HG02970 (cell line): Measurements from ENCODE around the gene PEAR1.

Experiments
- ATAC-seq: cut with Tn5 transposase; IDR thresholded peaks from one replicate; pipeline ENCODE4 v1.9.1; 2021; ENCODE audit warnings: mild to moderate bottlenecking, moderate library complexity, moderate number of reproducible peaks; ENCODE audit not compliant: unreplicated experiment, low FRiP score

The PEAR1 gene

DNA sequence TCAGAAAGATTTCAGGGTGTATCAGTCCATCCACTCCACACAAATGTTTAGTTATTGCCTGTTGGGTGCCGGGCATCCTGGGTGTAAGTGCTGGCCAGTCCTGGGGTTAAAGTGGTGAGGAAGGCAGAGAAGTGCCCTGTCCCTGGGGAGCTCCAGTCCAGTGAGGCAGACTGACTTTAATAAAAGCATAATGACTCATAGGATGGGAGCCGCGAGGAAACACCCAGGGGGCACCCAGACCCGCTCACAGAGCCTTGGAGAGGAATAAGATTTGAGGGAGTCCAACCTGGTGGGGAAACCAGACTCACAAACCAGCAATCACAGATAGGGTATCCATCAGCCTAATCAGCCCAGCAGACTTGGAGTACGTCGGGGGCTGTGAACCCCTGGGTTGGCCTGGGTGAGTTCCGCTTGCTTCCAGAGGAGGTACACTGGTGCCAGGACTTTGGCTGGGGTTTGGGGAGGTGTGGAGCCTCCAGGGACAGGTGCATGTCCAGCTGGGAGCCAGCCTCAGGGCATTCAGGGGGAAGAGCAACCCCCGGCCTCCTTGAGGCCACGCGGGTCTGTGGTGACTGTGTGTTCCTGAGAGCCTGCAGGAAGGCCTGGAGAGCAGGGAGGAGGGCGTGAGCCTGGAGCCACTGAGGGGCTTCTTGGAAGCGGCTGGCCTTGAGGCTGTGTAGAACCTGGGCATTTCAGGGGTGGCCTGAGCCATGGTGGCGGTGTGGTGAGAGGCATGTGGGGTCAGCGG lies 3.7 kb downstream of the PEAR1 start:
- no peak for ATAC-seq

DNA sequence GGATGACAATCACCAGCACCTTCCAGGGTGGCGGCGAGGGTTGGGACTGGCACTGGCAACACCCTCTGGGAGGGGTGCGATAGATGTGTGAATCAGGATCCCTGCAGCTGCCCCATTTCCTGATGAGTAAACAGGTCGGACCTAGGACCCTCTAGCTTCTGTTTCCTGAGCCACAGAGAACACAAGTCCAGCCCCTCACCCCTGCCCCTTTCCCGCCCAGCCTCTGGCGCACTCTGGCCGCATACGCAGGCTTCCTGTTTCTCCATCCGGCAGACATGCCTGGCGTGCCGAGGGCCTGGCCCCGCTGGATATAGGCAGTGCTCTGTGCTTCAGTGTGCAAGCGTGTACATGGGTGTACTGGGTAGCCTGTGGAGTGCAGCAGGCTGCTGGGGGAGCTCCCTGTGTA lies 4.6 kb downstream of the PEAR1 start:
- ATAC-seq: no peak

DNA sequence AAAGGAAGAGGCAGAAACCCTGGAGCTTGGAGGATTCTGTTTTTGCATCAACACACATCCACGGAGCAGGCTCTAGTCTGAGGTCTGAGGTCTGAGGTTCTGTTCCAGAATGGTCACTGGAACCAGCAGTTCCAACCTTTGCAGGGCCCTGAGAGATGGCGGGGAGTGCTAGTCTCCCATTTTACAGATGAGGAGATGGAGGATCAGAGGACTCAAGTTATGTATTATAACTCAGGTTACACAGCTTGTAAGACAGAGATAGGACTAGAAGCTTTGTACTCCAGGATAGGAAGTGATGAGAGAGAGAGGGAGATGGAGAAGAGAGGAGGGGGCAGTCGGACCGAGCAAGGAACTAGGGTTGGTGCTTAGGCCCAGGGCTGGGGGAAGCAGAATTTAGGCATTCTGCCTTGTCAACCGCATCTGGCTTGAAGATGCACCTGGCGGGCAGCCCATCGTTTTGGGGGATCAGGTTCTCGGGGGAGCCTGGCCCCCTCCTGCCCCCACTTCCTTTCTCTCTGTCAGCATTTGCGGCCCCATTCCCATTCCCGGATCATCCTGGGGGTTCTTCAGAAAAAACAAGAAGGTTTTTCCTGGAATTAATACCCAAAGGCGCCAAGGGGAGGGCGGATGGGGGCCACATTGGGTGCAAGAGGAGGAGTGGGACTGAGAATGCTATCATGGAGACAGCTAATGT lies 5.6 kb downstream of the PEAR1 start:
- ATAC-seq: no peak

DNA sequence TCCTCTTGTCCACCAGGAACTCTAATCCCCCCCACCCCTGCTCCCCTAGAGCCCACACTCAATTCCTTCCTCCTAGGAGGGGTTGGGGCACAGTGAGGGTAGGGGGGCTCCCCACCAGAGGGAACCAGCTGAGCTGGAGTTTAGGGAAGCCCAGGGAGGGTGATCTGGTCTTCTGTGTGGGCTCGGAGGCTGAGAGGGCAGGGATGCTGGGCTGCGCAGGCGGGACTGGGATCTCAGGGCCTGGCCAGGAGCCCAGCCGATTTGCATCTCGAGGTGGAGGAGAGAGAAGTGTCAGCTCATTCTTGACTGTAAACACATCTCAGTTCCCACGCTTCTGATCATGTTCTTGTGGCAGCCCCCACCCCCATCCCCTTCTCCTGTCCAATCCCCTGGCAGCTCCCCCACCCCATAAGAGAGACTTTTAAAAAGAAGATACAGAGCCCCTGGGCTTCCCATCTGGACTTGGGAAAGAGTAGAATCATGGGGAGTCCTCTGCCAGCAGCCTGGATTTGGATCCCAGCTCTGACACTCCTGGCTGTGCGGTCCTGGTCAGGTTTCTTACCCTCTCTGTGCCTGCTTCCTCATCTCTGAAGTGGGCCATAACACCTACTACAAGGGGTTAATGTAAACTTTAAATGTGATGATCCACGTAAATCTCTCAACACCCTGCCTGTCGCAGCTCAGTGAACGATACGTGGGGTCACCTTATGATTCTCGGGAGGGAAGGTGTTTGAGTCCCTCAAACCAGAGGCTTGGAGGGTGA lies 6.6 kb downstream of the PEAR1 start:
- no peak for ATAC-seq

- no peak for ATAC-seq
Observed at GRCh38 chr1:156900896-156901589, 7.5 kb downstream of the PEAR1 start.

GRCh38 chr1:156901590-156901900 lies 8.0 kb downstream of the PEAR1 start:
- ATAC-seq: no peak

GRCh38 chr1:156901966-156902915 lies 8.7 kb downstream of the PEAR1 start:
- ATAC-seq: no peak

GRCh38 chr1:156903328-156904091 lies 10.0 kb downstream of the PEAR1 start:
- ATAC-seq: no peak

- no peak for ATAC-seq
Observed at GRCh38 chr1:156904187-156904959, 10.9 kb downstream of the PEAR1 start.

DNA sequence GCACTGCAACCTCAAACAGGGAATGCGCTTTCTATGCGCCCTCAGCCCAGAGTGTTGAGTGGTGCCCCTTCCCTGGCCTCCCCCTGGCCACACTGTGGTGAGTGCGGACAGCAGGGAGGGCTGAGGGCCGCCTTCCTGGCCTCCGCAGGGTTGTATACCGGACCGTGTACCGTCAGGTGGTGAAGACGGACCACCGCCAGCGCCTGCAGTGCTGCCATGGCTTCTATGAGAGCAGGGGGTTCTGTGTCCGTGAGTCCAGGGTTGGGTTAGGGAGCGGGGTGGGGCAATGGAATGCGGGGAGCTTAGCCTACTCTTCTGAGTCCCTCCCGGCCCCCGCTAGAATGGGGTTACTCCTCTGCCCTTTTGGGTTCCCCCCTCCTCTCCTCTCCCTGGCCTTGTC lies 11.7 kb downstream of the PEAR1 start:
- ATAC-seq: no peak

DNA sequence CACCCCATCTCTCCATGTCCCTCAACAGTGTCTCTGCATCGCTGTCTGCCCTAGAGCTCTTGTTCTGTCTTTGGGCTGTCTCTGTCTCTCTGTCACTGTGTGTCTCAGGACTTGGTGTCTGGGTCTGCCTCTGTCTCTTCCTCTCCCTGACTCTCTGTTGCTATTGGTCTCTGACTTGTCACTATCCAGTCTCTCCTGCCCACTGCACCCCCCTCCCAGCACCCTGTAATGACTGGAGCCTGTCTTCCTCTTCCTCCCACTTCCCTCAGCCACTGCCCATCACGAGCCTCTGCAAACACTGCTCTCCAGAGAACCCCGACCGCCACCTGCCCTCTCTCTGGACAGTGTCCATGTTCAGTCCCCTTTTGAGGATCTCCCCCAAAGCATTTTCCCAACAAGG lies 12.1 kb downstream of the PEAR1 start:
- no peak for ATAC-seq

DNA sequence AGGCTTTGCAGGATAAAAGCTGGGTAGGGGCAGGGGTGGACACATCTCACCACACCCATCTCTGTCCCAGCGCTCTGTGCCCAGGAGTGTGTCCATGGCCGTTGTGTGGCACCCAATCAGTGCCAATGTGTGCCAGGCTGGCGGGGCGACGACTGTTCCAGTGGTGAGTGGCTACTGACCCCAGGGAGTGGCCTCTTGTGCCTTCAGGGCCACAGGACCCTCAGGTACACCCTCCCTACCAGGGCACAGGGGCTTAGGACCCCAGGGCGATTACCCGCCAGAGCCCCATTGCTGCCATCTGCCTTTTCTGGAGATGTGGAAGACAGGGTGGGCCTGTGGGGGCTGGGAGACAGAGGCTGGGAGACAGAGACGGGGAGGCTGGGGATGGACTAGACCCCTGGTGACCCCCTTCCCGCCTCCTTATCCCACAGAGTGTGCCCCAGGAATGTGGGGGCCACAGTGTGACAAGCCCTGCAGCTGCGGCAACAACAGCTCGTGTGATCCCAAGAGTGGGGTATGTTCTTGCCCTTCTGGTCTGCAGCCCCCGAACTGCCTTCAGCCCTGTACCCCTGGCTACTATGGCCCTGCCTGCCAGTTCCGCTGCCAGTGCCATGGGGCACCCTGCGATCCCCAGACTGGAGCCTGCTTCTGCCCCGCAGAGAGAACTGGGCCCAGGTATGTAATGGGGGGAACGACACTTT lies 12.8 kb downstream of the PEAR1 start:
- no peak for ATAC-seq

GRCh38 chr1:156908541-156908940 lies 15.0 kb downstream of the PEAR1 start:
- no peak for ATAC-seq

DNA sequence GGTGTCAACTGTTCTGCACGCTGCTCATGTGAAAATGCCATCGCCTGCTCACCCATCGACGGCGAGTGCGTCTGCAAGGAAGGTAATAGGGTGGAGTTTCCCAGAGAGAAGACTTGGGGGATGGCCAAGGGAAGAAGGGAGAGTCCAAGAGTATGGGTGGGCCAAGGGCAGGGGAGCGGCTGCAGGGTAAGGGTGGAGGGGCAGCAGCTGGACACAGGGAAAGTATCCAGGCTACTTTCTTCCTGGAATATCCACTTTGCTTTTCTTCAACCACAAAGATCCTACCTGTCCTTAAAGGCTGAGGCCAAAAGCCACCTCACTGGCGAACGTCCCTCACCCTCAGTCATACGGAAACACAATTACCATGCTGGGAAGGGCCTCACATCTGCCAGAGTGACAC lies 15.4 kb downstream of the PEAR1 start:
- ATAC-seq: no peak

GRCh38 chr1:156909671-156910070 lies 16.2 kb downstream of the PEAR1 start:
- ATAC-seq: no peak

DNA sequence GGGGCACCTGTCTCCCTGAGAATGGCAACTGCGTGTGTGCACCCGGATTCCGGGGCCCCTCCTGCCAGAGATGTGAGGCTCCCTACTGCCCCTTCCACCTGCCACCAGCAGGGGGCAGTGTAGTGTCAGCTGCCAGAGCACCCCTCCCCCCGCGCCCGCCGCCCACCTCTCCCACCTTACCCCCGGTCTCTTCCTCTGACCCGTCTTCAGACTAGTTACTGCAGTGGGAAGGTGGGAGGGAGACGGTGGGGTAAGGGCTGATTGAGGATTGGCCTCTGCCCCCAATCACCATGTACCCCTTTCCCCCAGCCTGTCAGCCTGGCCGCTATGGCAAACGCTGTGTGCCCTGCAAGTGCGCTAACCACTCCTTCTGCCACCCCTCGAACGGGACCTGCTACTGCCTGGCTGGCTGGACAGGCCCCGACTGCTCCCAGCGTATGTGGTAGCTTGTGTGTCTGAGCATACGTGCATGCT lies 16.8 kb downstream of the PEAR1 start:
- no peak for ATAC-seq

GRCh38 chr1:156911577-156912298 lies 18.2 kb downstream of the PEAR1 start:
- ATAC-seq: no peak
